GM12864 (cell line): ENCODE results near the gene ZNF43.
"Not testable (repeated sequence)": the region's sequence is repeated elsewhere in the genome, so short reads cannot be mapped to it uniquely, and the experiment has no call there.

Experiments used
- DNase-seq: peaks from one replicate; pipeline ENCODE4 v3.0.0-alpha.2; 2011; ENCODE audit warnings: low read depth
- H3K4me3 ChIP-seq: 2 replicates; pipeline ENCODE4 v1.5.1; 2011; ENCODE audit warnings: mild to moderate bottlenecking, low read depth, low read length, control low read depth
- TF ChIP-seq, protein P1 (sequence below): IDR thresholded peaks from 2 replicates; pipeline ENCODE4 v1.5.1; 2011; ENCODE audit warnings: low read depth, mild to moderate bottlenecking, moderate library complexity, low read length, control low read depth, inconsistent platforms; ENCODE audit errors: missing control alignments

The ZNF43 gene

DNA sequence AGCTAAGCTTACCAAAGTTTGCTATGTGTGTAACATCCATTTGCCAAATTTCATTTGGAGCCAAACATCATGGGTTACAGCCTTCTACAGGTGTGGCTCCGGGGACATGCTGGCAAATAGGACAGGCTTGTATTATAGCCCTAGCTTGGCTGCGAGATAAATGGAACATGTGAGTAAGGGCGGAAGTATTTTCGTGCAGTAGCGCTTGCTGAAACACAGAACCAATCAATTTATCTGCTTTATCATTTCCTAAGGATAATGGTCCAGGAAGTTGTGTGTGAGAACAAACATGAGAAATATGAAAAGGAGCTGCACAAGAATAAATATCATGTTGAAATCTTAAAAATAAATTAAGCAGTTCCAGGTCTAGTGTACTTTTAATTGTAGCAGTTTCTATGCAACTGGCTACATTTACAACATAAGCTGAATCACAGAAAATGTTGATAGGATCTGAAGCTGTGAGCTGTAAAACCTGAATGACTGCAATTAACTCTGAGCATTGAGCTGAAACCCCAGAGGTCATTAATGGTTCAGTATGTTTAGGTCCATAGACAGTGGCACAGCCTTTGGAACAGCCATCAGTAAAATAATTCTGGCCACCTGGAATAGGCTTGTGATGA, 46.4 kb downstream of the ZNF43 start:
- TF ChIP-seq, protein P1, sequence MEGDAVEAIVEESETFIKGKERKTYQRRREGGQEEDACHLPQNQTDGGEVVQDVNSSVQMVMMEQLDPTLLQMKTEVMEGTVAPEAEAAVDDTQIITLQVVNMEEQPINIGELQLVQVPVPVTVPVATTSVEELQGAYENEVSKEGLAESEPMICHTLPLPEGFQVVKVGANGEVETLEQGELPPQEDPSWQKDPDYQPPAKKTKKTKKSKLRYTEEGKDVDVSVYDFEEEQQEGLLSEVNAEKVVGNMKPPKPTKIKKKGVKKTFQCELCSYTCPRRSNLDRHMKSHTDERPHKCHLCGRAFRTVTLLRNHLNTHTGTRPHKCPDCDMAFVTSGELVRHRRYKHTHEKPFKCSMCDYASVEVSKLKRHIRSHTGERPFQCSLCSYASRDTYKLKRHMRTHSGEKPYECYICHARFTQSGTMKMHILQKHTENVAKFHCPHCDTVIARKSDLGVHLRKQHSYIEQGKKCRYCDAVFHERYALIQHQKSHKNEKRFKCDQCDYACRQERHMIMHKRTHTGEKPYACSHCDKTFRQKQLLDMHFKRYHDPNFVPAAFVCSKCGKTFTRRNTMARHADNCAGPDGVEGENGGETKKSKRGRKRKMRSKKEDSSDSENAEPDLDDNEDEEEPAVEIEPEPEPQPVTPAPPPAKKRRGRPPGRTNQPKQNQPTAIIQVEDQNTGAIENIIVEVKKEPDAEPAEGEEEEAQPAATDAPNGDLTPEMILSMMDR: no peak

DNA sequence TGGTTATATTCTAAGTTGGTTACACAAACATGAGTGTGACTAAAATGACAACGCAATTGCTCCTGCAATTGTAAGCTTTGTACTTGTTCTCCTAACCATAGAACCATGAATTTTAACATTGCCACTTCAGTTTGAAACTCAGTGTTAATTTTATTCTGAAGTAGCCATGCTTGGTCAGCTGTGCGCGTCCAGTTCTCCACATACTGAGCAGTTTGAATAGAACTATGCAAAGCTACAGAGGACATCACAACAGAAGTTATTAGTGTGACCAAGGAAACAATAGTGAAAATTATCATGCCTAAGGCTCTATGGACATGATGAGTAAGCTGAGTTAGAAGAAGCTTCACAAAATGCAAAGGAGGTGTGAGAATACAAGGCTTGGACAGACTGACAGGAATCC, 49.0 kb downstream of the ZNF43 start:
- H3K4me3 ChIP-seq: no peak overlapping the region
- TF ChIP-seq, protein P1: no peak
- DNase-seq: no peak

More for the DNA sequence above, 46.4 kb downstream of the ZNF43 start:
- H3K4me3 ChIP-seq: no peak overlapping the region
- no peak for DNase-seq

DNA sequence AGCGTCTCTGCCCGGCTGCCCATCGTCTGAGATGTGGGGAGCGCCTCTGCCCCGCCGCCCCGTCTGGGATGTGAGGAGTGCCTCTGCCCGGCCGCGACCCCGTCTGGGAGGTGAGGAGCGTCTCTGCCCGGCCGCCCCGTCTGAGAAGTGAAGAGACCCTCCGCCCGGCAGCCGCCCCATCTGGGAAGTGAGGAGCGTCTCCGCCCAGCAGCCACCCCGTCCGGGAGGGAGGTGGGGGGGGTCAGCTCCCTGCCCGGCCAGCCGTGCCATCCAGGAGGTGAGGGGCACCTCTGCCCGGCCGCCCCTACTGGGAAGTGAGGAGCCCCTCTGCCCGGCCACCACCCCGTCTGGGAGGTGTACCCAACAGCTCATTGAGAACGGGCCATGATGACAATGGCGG, 60.2 kb downstream of the ZNF43 start:
- not testable (repeated sequence) for DNase-seq, H3K4me3 ChIP-seq

DNA sequence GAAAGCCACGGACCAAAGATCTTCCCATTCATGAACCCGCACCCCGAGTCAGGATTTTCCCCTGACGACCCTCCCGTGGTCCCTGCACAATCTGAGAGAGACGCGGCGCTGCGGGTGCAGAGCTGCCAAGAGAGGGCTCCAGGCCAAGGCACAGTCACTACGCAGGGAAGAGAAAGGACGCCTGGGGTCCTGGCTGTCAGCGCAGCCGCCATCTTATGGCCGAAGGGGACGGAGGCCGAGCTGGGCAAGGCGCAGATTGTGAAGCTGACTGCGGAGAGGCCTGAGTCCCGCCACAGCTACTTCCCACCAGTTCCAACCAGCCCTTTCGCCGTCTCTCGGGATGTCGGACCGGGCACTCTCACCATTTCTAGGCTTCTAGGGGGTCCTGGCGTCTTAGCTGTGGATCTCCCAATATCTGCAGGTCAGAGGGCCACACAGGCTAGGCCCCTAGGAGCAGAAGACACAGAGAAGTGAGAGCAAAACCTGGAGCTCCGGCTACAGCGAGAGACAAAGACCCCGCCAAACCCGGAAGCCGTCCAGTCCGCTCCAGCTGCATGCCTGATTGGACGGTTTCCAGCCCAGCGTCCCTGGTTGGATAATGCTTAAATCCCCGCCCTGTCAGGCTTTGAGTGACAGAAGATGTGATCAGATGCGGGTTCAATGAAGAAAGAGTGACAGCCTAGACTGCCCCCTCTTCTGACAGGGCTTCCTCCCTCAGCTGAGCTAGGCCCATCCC, 68.7 kb downstream of the ZNF43 start, which contains the start of gene ZNF100:
Gene ZNF100 (minus strand): TSS at position 515 of the 736 bp plus-strand sequence. CDS start 150 bp downstream, at position 365.
- peak within 1 kb of the TSS; percentile 97 for H3K4me3 ChIP-seq
- TF ChIP-seq, protein P1: no peak
- peak; percentile 94 for DNase-seq

DNA sequence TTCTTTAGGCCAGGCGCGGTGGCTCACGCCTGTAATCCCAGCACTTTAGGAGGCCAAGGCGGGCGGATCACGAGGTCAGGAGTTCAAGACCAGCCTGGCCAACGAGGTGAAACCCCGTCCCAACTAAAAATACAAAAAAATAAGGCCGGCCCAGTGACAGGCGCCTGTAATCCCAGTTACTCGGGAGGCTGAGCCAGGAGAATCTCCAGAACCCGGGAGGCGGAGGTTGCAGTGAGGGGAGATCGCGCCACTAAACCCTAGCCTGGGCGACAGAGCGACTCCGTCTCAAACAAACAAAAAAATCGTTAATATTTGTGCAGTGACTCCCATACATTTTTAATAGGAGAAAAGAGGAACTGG, 69.3 kb downstream of the ZNF43 start:
- H3K4me3 ChIP-seq: peak overlapping the region; percentile 97
- DNase-seq: not testable (repeated sequence)

DNA sequence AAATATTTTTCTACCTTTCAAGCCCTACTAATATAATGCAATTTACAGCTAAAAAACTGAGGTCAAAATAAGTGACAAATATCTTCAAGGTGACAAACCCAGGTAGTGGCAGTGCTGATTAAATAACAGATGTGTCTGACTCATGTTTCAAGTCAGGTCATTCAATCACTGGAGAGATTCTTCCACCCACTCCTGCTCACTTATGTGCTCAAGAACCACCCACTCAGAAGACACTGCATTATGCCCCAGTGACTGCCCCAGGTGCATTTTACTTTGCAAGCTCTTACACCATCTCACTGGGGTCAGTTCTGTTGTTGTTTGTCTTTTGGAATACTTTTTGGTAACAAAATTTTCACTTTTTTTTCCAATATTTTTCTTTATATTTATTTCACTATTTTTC, 70.8 kb downstream of the ZNF43 start:
- H3K4me3 ChIP-seq: no peak overlapping the region
- TF ChIP-seq, protein P1: no peak
- peak; percentile 15 for DNase-seq

DNA sequence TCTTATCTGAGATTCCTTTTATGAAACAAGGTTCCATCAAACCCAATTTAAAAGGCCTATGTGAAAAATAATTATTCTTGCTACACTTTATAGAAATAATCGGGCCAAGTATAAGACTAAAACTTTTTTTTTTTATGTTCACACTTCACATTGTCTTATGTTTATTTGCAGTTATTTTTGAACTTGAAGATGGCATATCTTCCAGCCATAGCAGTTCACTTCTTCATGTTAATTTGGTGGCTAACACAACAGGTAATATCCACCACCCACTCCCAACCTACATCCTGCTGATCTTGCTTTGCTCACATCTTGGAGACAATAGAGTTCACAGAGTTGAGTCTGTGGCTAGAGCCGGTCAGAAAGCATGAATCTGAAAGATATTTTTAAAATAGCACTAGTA, 74.4 kb downstream of the ZNF43 start:
- not testable (repeated sequence) for DNase-seq, H3K4me3 ChIP-seq

DNA sequence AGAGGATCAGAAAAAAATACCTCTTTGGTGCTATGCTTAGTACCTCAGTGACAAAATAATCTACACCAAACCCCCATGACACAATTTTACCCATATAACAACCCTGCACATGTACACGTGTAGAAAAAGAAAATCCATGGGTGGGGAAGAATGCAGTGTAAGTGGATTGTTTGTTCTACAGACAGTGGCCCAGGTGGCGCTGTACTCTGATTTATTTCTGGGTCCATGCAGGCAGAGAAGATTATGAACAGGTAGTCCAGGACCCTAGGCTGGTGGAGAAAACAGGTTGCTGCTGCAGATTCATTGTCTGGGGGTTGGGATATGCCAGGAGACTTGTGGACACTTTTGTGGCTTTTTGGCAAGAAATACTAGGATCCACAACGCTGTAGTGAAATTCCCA, 77.7 kb downstream of the ZNF43 start:
- TF ChIP-seq, protein P1: no peak
- DNase-seq: no peak
- no peak overlapping the region for H3K4me3 ChIP-seq

DNA sequence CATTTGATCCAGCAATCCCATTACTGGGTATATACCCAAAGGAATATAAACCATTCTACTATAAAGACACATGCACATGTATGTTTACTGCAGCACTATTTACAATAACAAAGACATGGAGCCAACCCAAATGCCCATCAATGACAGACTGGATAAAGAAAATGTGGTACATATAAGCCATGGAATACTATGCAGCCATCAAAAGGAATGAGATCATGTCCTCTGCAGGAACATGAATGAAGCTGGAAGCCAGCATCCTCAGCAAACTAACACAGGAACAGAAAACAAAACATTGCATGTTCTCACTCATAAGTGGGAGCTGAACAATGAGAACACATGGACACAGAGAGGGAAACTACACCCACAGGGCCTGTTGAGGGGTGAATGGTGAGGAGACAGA, 80.4 kb downstream of the ZNF43 start:
- not testable (repeated sequence) for H3K4me3 ChIP-seq

More for the DNA sequence above, 80.4 kb downstream of the ZNF43 start:
- DNase-seq: not testable (repeated sequence)
